K562 (cell line): ENCODE data around the gene POLG. TPM values are rescaled to one million over a fixed set of nuclear protein-coding genes. Genes with fewer than 3 reads are reported as not detected.

Experiments used
- ATAC-seq: fragments of 200-7000 bp; cut with Tn5 transposase; 3 replicates; pipeline ENCODE4 v1.9.1; 2020; ENCODE audit warnings: moderate library complexity
- BruUV-seq: library from RNA; stranded (reverse); fragments of 400-500 nt; replicated peaks from 2 replicates; lab custom pipeline; 2021; lab: Mats Ljungman, UMichigan
- CTCF ChIA-PET: fragments of 300-600 bp; formaldehyde crosslinking; extraction: SDS; loops from one replicate; lab custom pipeline; 2021; ENCODE audit warnings: low intra/inter-chr PET ratio; lab: Yijun Ruan, JAX
- POLR2A ChIA-PET: fragments of 300-600, 350-650 bp; sonication (Branson Sonifier 250); formaldehyde crosslinking; extraction: SDS; loops from one replicate; lab custom pipeline; 2021; ENCODE audit warnings: antibody characterized with exemption, inconsistent platforms; lab: Yijun Ruan, JAX
- DNase-seq, 4 experiments: peaks; one replicate each; pipeline versions ENCODE4 v3.0.0 to v3.0.0-alpha.2; 2011 to 2018; ENCODE audit warnings: low spot score in 3 of 4, mixed read lengths in 3 of 4; ENCODE audit errors: extremely low read depth in 1 of 4
- FAIRE-seq: peaks from 2 replicates; lab custom pipeline; 2011; peaks lifted over from hg19 to GRCh38; lab: Jason Lieb, UNC
- H2AFZ ChIP-seq: 2 replicates; pipeline ENCODE4 v1.6.0; 2011; ENCODE audit warnings: low read depth, low read length, control low read depth, inconsistent platforms
- H3K27ac ChIP-seq: fragments of 200-600 bp; 3 replicates; pipeline ENCODE4 v1.8.0; 2011; ENCODE audit warnings: low read depth, mild to moderate bottlenecking, control low read depth, inconsistent platforms, low read length, moderate library complexity, mixed read lengths; ENCODE audit errors: extremely low read depth
- H3K27me3 ChIP-seq, 2 experiments: fragments of 300-600 bp in 1 of 2; 2 replicates in 1 of 2; 3 replicates in 1 of 2; pipeline versions ENCODE4 v1.6.0 to v1.8.0; 2011; ENCODE audit warnings: inconsistent platforms in 2 of 2, low read length in 2 of 2, mild to moderate bottlenecking in 1 of 2, mixed read lengths in 1 of 2, moderate library complexity in 1 of 2; ENCODE audit not compliant: control insufficient read depth in 2 of 2, insufficient read depth in 2 of 2
- H3K36me3 ChIP-seq: fragments of 300-600 bp; 3 replicates; pipeline ENCODE4 v1.8.0; 2011; ENCODE audit warnings: mild to moderate bottlenecking, low read length, inconsistent platforms; ENCODE audit not compliant: control insufficient read depth, insufficient read depth
- H3K4me1 ChIP-seq, 2 experiments: fragments of 200-600 bp in 1 of 2; replicated peaks in 1 of 2; 2 replicates in 1 of 2; 3 replicates in 1 of 2; pipeline versions ENCODE4 v1.5.1 to v1.8.0; 2011; ENCODE audit warnings: inconsistent platforms in 2 of 2, low read length in 2 of 2, mild to moderate bottlenecking in 1 of 2, mixed read lengths in 1 of 2, moderate library complexity in 1 of 2; ENCODE audit not compliant: control insufficient read depth in 2 of 2, insufficient read depth in 2 of 2
- H3K4me2 ChIP-seq: 2 replicates; pipeline ENCODE4 v1.6.1; 2011; ENCODE audit warnings: low read length, control low read depth, inconsistent platforms, mixed read lengths; ENCODE audit not compliant: insufficient read depth
- H3K4me3 ChIP-seq: fragments of 200-600 bp; sonication (generic), shearing (Covaris generic); 2 replicates; pipeline ENCODE4 v1.5.1; 2016; ENCODE audit warnings: control low read depth, inconsistent platforms
- H3K79me2 ChIP-seq: fragments of 200-600 bp; 3 replicates; pipeline ENCODE4 v1.8.0; 2011; ENCODE audit warnings: low read length, inconsistent platforms; ENCODE audit not compliant: control insufficient read depth, insufficient read depth
- H3K9ac ChIP-seq, 2 experiments: 2 replicates each; pipeline versions ENCODE4 v1.6.0 to v1.6.1; 2011; ENCODE audit warnings: low read depth in 2 of 2, low read length in 2 of 2, control low read depth in 1 of 2, inconsistent platforms in 1 of 2, mild to moderate bottlenecking in 1 of 2, mixed read lengths in 1 of 2; ENCODE audit not compliant: insufficient read depth in 1 of 2
- H3K9me1 ChIP-seq: one replicate; pipeline ENCODE4 v1.6.0; 2011; ENCODE audit warnings: inconsistent platforms, mild to moderate bottlenecking, low read length, moderate library complexity; ENCODE audit not compliant: control insufficient read depth, insufficient read depth
- H3K9me3 ChIP-seq: replicated peaks from 2 replicates; pipeline ENCODE4 v1.5.1; 2011; ENCODE audit warnings: low read depth, low read length, inconsistent platforms; ENCODE audit not compliant: control insufficient read depth, insufficient read depth
- H4K20me1 ChIP-seq: replicated peaks from 2 replicates; pipeline ENCODE4 v1.6.1; 2011; ENCODE audit warnings: low read length, inconsistent platforms, mixed read lengths; ENCODE audit not compliant: control insufficient read depth, insufficient read depth
- GABPA ChIP-seq: fragments of 200-800 bp; sonication (Bioruptor generic); conservative IDR thresholded peaks from 2 replicates; pipeline ENCODE4 v1.6.1; 2016; ENCODE audit warnings: low read depth, missing genetic modification characterization, missing compliant biosample characterization
- IFI16 ChIP-seq: fragments of 250-450 bp; sonication (Bioruptor Pico); IDR thresholded peaks from 2 replicates; pipeline ENCODE4 v2.1.2; 2022; ENCODE audit warnings: mild to moderate bottlenecking, inconsistent platforms
- KLF1 ChIP-seq: fragments of 450-650 bp; IDR thresholded peaks from 2 replicates; pipeline ENCODE4 v1.6.1; 2016; ENCODE audit warnings: missing genetic modification characterization, missing compliant biosample characterization
- NFIC ChIP-seq: fragments of 450-650 bp; IDR thresholded peaks from 2 replicates; pipeline ENCODE4 v1.6.1; 2017; ENCODE audit warnings: mild to moderate bottlenecking, inconsistent platforms
- POLR2G ChIP-seq: fragments of 200-400 bp; formaldehyde crosslinking; IDR thresholded peaks from 2 replicates; pipeline ENCODE4 v1.6.1; 2017; ENCODE audit warnings: low read depth, mild to moderate bottlenecking, antibody characterized with exemption, low read length, moderate library complexity
- XRCC5 ChIP-seq: fragments of 200-400 bp; formaldehyde crosslinking; IDR thresholded peaks from 2 replicates; pipeline ENCODE4 v1.6.1; 2017; ENCODE audit warnings: low read depth, mild to moderate bottlenecking, low read length
- WGBS: fragments of 100-300 bp; shearing (Covaris generic); methylation state at CpG from one replicate; pipeline ENCODE4 v1.1.6; 2016; ENCODE audit warnings: low coverage, mixed read lengths; ENCODE audit not compliant: insufficient coverage; ENCODE audit errors: missing lambda C conversion rate; 5-methylcytosine and 5-hydroxymethylcytosine counted together
- in situ Hi-C: fragments of 300-500 bp; cut with MboI; formaldehyde crosslinking; loops from 4 replicates; pipeline ENCODE4 v1.15.0; 2018; ENCODE audit warnings: inconsistent platforms, mixed read lengths
- intact Hi-C: fragments of 100-400 bp; cut with micrococcal nuclease; formaldehyde crosslinking; loops from 2 replicates; pipeline ENCODE4 v1.14.2; 2022
- polyA plus RNA-seq, 8 experiments: library from polyadenylated mRNA; depleted of rRNA in 4 of 8; stranded (reverse) in 5 of 8; unstranded in 3 of 8; fragments of >200 nt; fragmentation: Nextera tagmentation in 2 of 8; fragmentation: Illumina TruSeq in 1 of 8; extraction: Ambion mirVana in 2 of 8; extraction: Trizol in 1 of 8; gene quantifications; 2 replicates each; pipeline versions ENCODE4 v1.2.1 to v1.2.3, GENCODE V29; 2011 to 2014; ENCODE audit warnings: inconsistent platforms in 1 of 8, missing spikeins in 1 of 8
- total RNA-seq, 7 experiments: library from RNA; depleted of rRNA in 6 of 7; stranded (reverse); fragments of >200 nt in 6 of 7; fragmentation: Illumina TruSeq in 2 of 7; extraction: Trizol in 2 of 7; gene quantifications; 2 replicates each; pipeline versions ENCODE4 v1.2.1 to v1.2.3, GENCODE V29; 2011 to 2021; ENCODE audit warnings: low replicate concordance in 1 of 7
- TF ChIP-seq, protein P1 (sequence below): sonication (generic); formaldehyde crosslinking; IDR thresholded peaks from 2 replicates; pipeline ENCODE4 v1.8.1; 2023; ENCODE audit warnings: mild to moderate bottlenecking, missing genetic modification reagents
- TF ChIP-seq, protein P2 (sequence below), 2 experiments: fragments of 200-800 bp in 1 of 2; sonication (Bioruptor generic) in 1 of 2; sonication (generic) in 1 of 2; formaldehyde crosslinking in 1 of 2; IDR thresholded peaks in 1 of 2; conservative IDR thresholded peaks in 1 of 2; 2 replicates each; pipeline versions ENCODE4 v1.5.0 to v1.6.1; 2016 to 2020; ENCODE audit warnings: missing compliant biosample characterization in 1 of 2, missing genetic modification characterization in 1 of 2, missing genetic modification reagents in 1 of 2
- TF ChIP-seq, protein P3 (sequence below): fragments of 200-800 bp; sonication (Bioruptor generic); IDR thresholded peaks from 2 replicates; pipeline ENCODE4 v1.6.1; 2017; ENCODE audit warnings: missing genetic modification characterization, missing compliant biosample characterization
- TF ChIP-seq, protein P4 (sequence below): sonication (generic); formaldehyde crosslinking; IDR thresholded peaks from 2 replicates; pipeline ENCODE4 v1.8.0; 2022; ENCODE audit warnings: mild to moderate bottlenecking, low read depth, missing genetic modification reagents

POLG gene
- total and polyA plus RNA-seq, 9 of the 15 experiments (the other 6 are each of a cell fraction or from before 2014, with no cell fraction given): 15.2 to 83.8 (median 38.6) TPM

DNA sequence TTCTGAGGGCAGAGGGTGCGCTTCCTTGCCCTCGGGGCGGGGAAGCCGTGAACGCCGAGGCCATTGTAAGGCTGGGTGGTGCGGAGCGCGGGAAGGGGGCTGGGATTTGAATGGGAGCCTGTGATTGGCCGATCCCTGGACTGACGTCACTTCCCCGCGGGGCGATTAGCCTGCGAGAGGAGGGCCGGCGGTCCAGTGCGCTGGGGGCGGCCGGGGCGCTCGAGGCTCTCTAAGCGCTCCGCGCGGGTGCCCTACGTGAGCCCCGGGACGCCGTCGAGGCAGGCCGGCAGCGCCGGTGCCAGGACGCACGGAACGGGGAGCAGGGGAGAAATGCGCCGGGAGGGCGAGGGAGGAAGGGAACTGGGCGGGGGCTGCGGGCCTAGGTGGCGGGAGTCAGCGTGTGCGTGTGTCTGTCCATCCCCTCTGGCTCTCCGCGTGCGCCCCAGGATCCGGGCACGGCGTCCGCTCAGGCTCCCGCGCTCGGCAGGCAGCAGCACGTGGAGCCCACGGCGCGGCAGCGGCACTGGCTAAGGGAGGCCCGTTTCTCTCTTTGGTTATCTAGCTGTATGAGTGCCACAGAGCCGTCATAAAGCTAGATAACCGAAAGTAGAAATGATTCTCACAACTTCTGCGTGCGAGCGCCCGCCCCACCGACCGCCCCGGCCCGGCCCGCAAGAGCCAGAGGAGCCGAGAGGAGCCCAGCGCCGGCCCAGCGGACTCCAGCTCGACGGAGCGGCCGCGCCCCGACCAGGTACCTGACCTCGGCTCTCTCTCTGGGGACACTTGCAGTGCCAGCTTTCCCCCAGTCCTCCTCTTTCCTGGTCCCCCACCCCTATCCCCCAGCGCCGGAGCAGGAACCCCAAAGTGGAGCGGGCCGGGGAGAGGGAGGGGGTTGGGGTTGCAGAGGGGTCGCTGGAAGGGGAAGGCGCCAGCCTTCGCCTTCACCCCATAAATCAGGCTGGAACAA lies 33.1 kb upstream of the POLG start:
- peak; percentile 72 for FAIRE-seq
- in situ Hi-C loops: no loop called here
- Histone ChIP-seq H3K9me1 (peaks cover 4% of the 10 kb centered on the region), H3K4me3 (peak overlapping the region; percentile 29), H4K20me1 (peaks cover 11% of the 10 kb centered on the region), H3K9ac (peak overlapping the region in 1 of 2 experiments; percentile 84; a peak in 2 of 4 replicates), H2AFZ (peak overlapping the region; percentile 69), H3K36me3 (no peaks in the 10 kb centered on the region), H3K4me1 (peaks cover 0 to 22% of the 10 kb centered on the region in 2 experiments; a peak in 3 of 5 replicates), H3K9me3 (no peaks in the 10 kb centered on the region), H3K4me2 (peak overlapping the region; percentile 68), H3K27ac (no peak overlapping the region), H3K27me3 (peaks cover 68 to 94% of the 10 kb centered on the region in 2 experiments), H3K79me2 (no peaks in the 10 kb centered on the region)
- BruUV-seq: no TSS peak
- ChIA-PET CTCF (no interaction called here), POLR2A (interaction anchor here (1.2 kb wide), 1 partner anchor 30 kb away, joined by 3 read pairs; no protein-coding TSS in a partner anchor)
- peak; percentile 80 to 95 (median 94) for DNase-seq
- intact Hi-C loops: no loop called here
- peak; percentile 96 for ATAC-seq
- 11% methylated on average over 58 of the region's 90 CpGs for WGBS
- 0 out of 2 replicates have a peak, but pooled peaks have one; percentile 18 for TF ChIP-seq KLF1 (tag)
- peak; percentile 68 for TF ChIP-seq GABPA (tag)
- no peak for TF ChIP-seq XRCC5
- TF ChIP-seq, protein P1, sequence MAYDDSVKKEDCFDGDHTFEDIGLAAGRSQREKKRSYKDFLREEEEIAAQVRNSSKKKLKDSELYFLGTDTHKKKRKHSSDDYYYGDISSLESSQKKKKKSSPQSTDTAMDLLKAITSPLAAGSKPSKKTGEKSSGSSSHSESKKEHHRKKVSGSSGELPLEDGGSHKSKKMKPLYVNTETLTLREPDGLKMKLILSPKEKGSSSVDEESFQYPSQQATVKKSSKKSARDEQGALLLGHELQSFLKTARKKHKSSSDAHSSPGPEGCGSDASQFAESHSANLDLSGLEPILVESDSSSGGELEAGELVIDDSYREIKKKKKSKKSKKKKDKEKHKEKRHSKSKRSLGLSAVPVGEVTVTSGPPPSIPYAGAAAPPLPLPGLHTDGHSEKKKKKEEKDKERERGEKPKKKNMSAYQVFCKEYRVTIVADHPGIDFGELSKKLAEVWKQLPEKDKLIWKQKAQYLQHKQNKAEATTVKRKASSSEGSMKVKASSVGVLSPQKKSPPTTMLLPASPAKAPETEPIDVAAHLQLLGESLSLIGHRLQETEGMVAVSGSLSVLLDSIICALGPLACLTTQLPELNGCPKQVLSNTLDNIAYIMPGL (CRISPR knock-in tag): no peak
- TF ChIP-seq IFI16: no peak
- TF ChIP-seq, protein P2, sequence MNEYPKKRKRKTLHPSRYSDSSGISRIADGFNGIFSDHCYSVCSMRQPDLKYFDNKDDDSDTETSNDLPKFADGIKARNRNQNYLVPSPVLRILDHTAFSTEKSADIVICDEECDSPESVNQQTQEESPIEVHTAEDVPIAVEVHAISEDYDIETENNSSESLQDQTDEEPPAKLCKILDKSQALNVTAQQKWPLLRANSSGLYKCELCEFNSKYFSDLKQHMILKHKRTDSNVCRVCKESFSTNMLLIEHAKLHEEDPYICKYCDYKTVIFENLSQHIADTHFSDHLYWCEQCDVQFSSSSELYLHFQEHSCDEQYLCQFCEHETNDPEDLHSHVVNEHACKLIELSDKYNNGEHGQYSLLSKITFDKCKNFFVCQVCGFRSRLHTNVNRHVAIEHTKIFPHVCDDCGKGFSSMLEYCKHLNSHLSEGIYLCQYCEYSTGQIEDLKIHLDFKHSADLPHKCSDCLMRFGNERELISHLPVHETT (CRISPR knock-in tag; conservative IDR thresholded peaks at IDR 0.05 in 1 of 2, IDR thresholded peaks at IDR 0.05 in 1 of 2): no peak
- peak; percentile 18; the same call in 1 of the 2 replicates for TF ChIP-seq NFIC
- peak; percentile 69 for TF ChIP-seq POLR2G
- TF ChIP-seq, protein P3, sequence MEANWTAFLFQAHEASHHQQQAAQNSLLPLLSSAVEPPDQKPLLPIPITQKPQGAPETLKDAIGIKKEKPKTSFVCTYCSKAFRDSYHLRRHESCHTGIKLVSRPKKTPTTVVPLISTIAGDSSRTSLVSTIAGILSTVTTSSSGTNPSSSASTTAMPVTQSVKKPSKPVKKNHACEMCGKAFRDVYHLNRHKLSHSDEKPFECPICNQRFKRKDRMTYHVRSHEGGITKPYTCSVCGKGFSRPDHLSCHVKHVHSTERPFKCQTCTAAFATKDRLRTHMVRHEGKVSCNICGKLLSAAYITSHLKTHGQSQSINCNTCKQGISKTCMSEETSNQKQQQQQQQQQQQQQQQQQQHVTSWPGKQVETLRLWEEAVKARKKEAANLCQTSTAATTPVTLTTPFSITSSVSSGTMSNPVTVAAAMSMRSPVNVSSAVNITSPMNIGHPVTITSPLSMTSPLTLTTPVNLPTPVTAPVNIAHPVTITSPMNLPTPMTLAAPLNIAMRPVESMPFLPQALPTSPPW (CRISPR knock-in tag): no peak
- TF ChIP-seq, protein P4, sequence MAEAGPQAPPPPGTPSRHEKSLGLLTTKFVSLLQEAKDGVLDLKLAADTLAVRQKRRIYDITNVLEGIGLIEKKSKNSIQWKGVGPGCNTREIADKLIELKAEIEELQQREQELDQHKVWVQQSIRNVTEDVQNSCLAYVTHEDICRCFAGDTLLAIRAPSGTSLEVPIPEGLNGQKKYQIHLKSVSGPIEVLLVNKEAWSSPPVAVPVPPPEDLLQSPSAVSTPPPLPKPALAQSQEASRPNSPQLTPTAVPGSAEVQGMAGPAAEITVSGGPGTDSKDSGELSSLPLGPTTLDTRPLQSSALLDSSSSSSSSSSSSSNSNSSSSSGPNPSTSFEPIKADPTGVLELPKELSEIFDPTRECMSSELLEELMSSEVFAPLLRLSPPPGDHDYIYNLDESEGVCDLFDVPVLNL (CRISPR knock-in tag): peak; percentile 89; the same call in 1 of the 2 replicates
